ENCODE data around the gene SMYD3.

GRCh38 chr1:246058466-246058865 lies 448.6 kb downstream of the SMYD3 start:
- TF ChIP-seq CTCF (IDR thresholded peaks at IDR 0.05; ENCODE audit: low read length) (no peak), EZH2 (optimal IDR thresholded peaks at IDR 0.05; ENCODE audit: low read depth, low read length) (no peak), EZH2phosphoT487 (IDR thresholded peaks at IDR 0.05; ENCODE audit: low read length) (no peak)
